ENCODE results near the gene ADARB2.

Gene ADARB2

GRCh38 chr10:1626835-1627234 lies 110.5 kb downstream of the ADARB2 start:
- POLR2A ChIA-PET = interaction anchor here (0.6 kb wide), 1 partner anchor 94 kb away, joined by 3 read pairs; no protein-coding TSS in a partner anchor

GRCh38 chr10:1626410-1626809 lies 110.9 kb downstream of the ADARB2 start:
- Histone ChIP-seq H3K4me1 (ENCODE audit: control insufficient read depth, insufficient read depth, low read length) (no peaks in the 10 kb centered on the region), H3K9me3 (ENCODE audit: control insufficient read depth, insufficient read depth, low read depth, low read length) (no peaks in the 10 kb centered on the region), H3K27ac (ENCODE audit: extremely low read depth, low read depth, low read length) (no peak overlapping the region), H3K36me3 (ENCODE audit: control insufficient read depth in 2 of 2, insufficient read depth in 1 of 2, low read length in 2 of 2) (no peaks in the 10 kb centered on the region), H3K4me3 (ENCODE audit: low read depth, low read length) (no peak overlapping the region)
- TF ChIP-seq TCF7L2 (IDR thresholded peaks at IDR 0.05; ENCODE audit: borderline replicate concordance, low read depth, low read length) = no peak
- TF ChIP-seq ZNF449 (tag by site-specific recombination; IDR thresholded peaks at IDR 0.05) = no peak
- TF ChIP-seq ZNF664 (tag by site-specific recombination; IDR thresholded peaks at IDR 0.05) = no peak
- TF ChIP-seq ZSCAN23 (tag by site-specific recombination; IDR thresholded peaks at IDR 0.05) = no peak
- no peak for TF ChIP-seq ZNF843 (tag by site-specific recombination; IDR thresholded peaks at IDR 0.05)
- TF ChIP-seq ZNF280D (tag by site-specific recombination; IDR thresholded peaks at IDR 0.05) = no peak
- TF ChIP-seq ZNF837 (tag by site-specific recombination; IDR thresholded peaks at IDR 0.05) = no peak
- no peak for TF ChIP-seq ZNF302 (tag by site-specific recombination; IDR thresholded peaks at IDR 0.05; ENCODE audit: low read depth)
- TF ChIP-seq ZNF548 (tag by site-specific recombination; IDR thresholded peaks at IDR 0.05) = no peak
- TF ChIP-seq KLF10 (tag by site-specific recombination; IDR thresholded peaks at IDR 0.05) = no peak
- no peak for TF ChIP-seq ZNF416 (tag by site-specific recombination; IDR thresholded peaks at IDR 0.05)
- TF ChIP-seq ZNF175 (tag by site-specific recombination; IDR thresholded peaks at IDR 0.05) = no peak
- TF ChIP-seq ZNF513 (tag by site-specific recombination; IDR thresholded peaks at IDR 0.05) = no peak
- TF ChIP-seq SP3 (tag by site-specific recombination; IDR thresholded peaks at IDR 0.05) = no peak
- CTCF ChIA-PET = no interaction called here
- POLR2A ChIA-PET = no interaction called here

More at GRCh38 chr10:1626835-1627234, 110.5 kb downstream of the ADARB2 start:
- Histone ChIP-seq H3K27ac (ENCODE audit: extremely low read depth, low read depth, low read length) (no peak overlapping the region), H3K4me3 (ENCODE audit: low read depth, low read length) (no peak overlapping the region), H3K9me3 (ENCODE audit: control insufficient read depth, insufficient read depth, low read depth, low read length) (no peaks in the 10 kb centered on the region), H3K4me1 (ENCODE audit: control insufficient read depth, insufficient read depth, low read length) (no peaks in the 10 kb centered on the region), H3K36me3 (ENCODE audit: control insufficient read depth in 2 of 2, insufficient read depth in 1 of 2, low read length in 2 of 2) (no peaks in the 10 kb centered on the region)
- TF ChIP-seq ZNF146 (tag by site-specific recombination; IDR thresholded peaks at IDR 0.05) (no peak), SALL2 (tag by site-specific recombination; IDR thresholded peaks at IDR 0.05; ENCODE audit: borderline replicate concordance) (no peak), ZNF37A (tag by site-specific recombination; IDR thresholded peaks at IDR 0.05) (no peak), ZNF155 (tag by site-specific recombination; IDR thresholded peaks at IDR 0.05) (no peak)
- TF ChIP-seq, protein P1, sequence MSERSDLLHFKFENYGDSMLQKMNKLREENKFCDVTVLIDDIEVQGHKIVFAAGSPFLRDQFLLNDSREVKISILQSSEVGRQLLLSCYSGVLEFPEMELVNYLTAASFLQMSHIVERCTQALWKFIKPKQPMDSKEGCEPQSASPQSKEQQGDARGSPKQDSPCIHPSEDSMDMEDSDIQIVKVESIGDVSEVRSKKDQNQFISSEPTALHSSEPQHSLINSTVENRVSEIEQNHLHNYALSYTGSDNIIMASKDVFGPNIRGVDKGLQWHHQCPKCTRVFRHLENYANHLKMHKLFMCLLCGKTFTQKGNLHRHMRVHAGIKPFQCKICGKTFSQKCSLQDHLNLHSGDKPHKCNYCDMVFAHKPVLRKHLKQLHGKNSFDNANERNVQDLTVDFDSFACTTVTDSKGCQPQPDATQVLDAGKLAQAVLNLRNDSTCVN (tag by site-specific recombination; optimal IDR thresholded peaks at IDR 0.05) = no peak
- CTCF ChIA-PET = no interaction called here
